ENCODE measurements around the gene RAB11FIP4.

The RAB11FIP4 gene

DNA sequence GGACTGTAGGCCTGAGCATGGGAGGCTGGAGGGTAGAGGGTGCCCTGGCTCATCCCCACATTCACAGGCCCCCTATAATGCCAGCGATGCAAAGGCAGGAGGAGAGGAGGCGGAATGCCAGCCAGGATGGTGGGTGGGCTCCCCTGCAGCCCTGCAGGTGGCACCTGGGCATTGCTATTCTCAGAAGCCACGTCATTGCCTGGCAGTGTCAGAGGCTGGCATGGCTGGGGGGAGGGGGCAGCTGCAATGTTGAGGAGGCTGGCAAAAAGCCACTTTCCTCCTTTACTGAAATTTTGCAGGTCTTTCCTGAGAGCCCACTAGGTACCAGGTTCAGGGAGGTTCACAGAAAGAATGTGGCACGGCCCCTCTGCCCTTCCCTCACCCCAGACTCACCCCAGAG lies 36.2 kb downstream of the RAB11FIP4 start:
- H3K4me3 ChIP-seq (ENCODE audit: low read depth, low read length): no peak overlapping the region
- DNase-seq (ENCODE audit: low read depth): no peak
- TF ChIP-seq, protein P1, sequence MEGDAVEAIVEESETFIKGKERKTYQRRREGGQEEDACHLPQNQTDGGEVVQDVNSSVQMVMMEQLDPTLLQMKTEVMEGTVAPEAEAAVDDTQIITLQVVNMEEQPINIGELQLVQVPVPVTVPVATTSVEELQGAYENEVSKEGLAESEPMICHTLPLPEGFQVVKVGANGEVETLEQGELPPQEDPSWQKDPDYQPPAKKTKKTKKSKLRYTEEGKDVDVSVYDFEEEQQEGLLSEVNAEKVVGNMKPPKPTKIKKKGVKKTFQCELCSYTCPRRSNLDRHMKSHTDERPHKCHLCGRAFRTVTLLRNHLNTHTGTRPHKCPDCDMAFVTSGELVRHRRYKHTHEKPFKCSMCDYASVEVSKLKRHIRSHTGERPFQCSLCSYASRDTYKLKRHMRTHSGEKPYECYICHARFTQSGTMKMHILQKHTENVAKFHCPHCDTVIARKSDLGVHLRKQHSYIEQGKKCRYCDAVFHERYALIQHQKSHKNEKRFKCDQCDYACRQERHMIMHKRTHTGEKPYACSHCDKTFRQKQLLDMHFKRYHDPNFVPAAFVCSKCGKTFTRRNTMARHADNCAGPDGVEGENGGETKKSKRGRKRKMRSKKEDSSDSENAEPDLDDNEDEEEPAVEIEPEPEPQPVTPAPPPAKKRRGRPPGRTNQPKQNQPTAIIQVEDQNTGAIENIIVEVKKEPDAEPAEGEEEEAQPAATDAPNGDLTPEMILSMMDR (IDR thresholded peaks at IDR 0.05; ENCODE audit: low read depth, low read length, missing control alignments): no peak

DNA sequence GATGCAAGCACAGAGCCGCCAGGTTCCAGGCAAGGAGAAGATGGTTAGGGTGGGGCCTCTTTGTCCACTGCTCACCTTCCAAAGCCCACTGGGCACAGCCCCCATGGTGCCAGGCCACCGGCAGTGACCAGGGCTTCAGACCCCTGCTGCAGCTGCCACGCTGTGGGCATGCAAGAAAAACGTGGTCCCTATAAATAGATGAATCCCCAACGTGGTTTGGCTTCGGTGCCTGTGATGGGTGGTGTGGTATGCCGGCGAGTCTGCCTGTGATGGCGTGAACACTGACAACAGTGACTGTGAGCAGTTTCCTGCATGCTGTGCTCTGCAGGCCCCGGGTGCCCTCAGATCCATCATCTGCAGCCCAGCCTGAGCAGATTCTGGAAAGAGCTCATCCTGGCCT lies 36.6 kb downstream of the RAB11FIP4 start:
- TF ChIP-seq, protein P1 (IDR thresholded peaks at IDR 0.05; ENCODE audit: low read depth, low read length, missing control alignments): no peak
- H3K4me3 ChIP-seq (ENCODE audit: low read depth, low read length): no peak overlapping the region
- DNase-seq (ENCODE audit: low read depth): no peak

DNA sequence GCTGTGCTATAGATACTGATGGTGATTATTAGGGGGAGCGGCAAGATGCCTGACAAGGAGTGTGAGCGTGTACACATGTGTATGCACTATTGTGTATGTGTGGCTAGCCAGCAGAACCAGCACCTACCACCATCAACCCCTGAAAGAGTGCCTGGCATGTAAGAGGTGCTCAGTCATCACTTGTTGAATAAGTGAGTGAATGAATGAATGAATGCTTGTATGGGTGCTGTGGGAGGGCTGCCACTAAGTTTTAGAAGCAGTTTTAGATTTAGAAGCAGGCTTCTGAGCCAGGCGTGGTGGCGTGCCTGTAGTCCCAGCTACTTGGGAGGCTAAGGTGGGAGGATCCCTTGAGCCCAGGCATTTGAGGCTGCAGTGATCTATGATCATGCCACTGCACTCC lies 37.0 kb downstream of the RAB11FIP4 start:
- TF ChIP-seq, protein P1 (IDR thresholded peaks at IDR 0.05; ENCODE audit: low read depth, low read length, missing control alignments): no peak
- H3K4me3 ChIP-seq (ENCODE audit: low read depth, low read length): no peak overlapping the region
- DNase-seq (ENCODE audit: low read depth): no peak

DNA sequence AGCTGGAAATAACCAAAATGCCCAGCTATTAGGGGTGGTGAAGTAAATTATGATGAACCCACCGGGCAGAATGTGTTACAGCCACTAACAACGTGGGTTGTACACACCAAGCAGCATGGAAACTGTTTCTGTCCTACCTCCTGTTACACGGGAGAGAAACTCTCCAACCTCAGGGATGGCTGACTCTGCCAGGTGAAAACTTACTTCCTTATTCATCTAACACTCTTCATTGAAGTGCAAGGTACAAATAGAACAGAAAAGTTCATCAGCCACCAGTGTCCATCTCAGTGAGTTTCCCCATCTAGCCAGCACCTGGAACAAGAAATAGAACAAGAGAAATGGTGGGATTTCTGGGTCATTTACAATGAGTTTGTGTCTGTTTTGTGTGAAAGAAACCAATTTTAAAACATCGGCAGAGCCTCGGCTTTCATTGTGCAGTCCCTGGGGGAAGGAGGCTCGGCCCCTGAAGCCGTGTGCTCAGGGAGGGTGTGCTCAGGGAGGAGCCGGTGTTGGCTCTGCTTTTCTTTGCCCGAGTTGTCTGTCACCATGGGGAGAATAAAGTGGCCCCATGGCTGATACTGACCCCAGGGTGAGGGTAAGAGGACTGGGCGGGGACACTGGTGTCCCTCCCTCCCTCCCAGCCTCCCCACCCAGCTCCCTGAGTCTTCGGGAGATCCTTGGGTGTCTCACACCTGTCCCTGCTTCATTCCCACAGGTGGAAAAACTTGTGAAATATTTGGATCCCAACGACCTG lies 39.8 kb downstream of the RAB11FIP4 start:
- no peak for DNase-seq (ENCODE audit: low read depth)
- no peak overlapping the region for H3K4me3 ChIP-seq (ENCODE audit: low read depth, low read length)
- TF ChIP-seq, protein P1 (IDR thresholded peaks at IDR 0.05; ENCODE audit: low read depth, low read length, missing control alignments): no peak

DNA sequence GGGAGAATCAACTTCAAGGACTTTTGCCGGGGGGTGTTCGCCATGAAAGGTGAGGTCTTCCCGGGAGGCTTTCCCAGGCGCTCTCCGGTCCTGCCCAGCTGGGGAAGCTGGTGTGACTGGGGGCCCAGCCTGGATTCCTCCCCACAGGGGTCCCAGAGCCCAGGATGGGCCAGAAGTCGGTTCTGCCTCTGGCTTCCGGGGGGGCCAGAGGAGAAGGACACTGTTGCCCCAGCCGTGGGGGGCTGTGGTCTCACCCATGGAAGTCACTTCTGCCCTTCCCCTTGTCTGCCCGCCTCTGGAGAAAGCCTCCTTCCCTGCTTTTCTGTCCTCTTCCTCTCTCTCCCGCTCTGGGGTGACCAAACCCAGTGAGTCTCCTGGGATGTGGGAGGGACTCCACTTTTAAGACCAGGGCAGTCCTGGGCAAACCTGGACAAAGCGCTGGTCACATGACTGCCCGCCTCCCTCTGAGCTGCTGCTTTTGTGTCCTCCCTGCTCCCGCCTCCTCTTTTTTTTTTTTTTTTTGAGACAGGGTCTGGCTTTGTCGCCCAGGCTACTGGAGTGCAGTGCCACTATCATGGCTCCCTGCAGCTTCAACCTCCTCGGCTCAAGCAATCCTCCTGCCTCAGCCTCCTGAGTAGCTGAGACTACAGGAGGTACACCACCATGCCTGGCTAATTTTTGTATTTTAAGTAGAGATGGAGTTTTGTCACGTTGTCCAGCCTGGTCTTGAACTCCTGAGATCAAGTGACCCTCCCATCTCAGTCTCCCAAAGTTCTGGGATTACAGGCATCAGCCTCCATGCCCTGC lies 40.6 kb downstream of the RAB11FIP4 start:
- DNase-seq (ENCODE audit: low read depth): no peak
- TF ChIP-seq, protein P1 (IDR thresholded peaks at IDR 0.05; ENCODE audit: low read depth, low read length, missing control alignments): no peak

DNA sequence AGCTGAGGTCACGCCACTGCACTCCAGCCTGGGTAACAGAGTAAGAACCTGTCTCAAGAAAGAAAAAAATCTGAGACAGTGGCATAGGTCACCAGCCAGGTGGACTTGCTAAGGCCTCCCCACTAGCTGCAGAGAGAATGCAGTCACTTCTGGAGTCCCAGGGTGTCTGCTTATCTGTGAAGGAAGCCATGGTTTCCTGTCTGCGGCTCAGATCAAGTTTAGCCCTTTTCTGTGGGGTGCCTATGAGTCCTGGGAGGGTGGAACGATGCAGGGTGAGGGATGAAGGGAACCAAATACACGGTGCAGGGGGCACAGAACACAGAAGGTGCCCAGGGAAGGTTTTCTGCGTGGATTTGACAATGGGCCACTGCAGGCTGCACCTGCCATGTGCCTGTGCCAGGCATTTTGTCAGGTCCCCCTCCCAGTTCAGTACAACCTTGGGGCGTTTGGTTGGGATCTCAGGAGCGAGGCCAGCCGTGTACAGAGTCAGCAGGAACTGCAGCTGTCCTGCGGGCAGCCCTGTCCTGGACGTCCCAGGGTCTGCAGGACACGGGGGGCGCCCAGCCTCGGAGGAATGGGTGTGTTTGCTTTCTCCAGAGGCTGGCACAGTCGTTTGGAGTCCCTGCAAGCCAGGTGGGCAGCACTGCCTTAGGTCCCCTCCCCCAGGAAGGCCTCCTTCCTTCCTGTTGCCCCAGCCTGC lies 41.8 kb downstream of the RAB11FIP4 start:
- no peak for DNase-seq (ENCODE audit: low read depth)

More for the DNA sequence above, 40.6 kb downstream of the RAB11FIP4 start:
- no peak overlapping the region for H3K4me3 ChIP-seq (ENCODE audit: low read depth, low read length)

More for the DNA sequence above, 41.8 kb downstream of the RAB11FIP4 start:
- TF ChIP-seq, protein P1 (IDR thresholded peaks at IDR 0.05; ENCODE audit: low read depth, low read length, missing control alignments): no peak
- no peak overlapping the region for H3K4me3 ChIP-seq (ENCODE audit: low read depth, low read length)
